IPS-NIHi7 (cell line): ENCODE measurements around the gene FAM83F.

ENCODE experiments used
- DNase-seq: peaks from one replicate; pipeline ENCODE4 v3.0.0; 2012; ENCODE audit warnings: mixed read lengths; ENCODE audit errors: extremely low spot score

The FAM83F gene

GRCh38 chr22:40065981-40066380 lies 71.2 kb downstream of the FAM83F start:
- DNase-seq = no peak

GRCh38 chr22:40067639-40068038 lies 72.9 kb downstream of the FAM83F start:
- DNase-seq = no peak

GRCh38 chr22:40070701-40071100 lies 75.9 kb downstream of the FAM83F start:
- DNase-seq = no peak

- DNase-seq = no peak
Observed at GRCh38 chr22:40071720-40072119, 77.0 kb downstream of the FAM83F start.

GRCh38 chr22:40076702-40077645 lies 82.2 kb downstream of the FAM83F start:
- DNase-seq = no peak

GRCh38 chr22:40077646-40078016 lies 82.9 kb downstream of the FAM83F start:
- DNase-seq = no peak

- no peak for DNase-seq
Observed at GRCh38 chr22:40081662-40082061, 86.9 kb downstream of the FAM83F start.

GRCh38 chr22:40082184-40082583 lies 87.4 kb downstream of the FAM83F start:
- no peak for DNase-seq

GRCh38 chr22:40083794-40084193 lies 89.0 kb downstream of the FAM83F start:
- no peak for DNase-seq

GRCh38 chr22:40084246-40084645 lies 89.5 kb downstream of the FAM83F start:
- DNase-seq = no peak

- no peak for DNase-seq
Observed at GRCh38 chr22:40088818-40089217, 94.1 kb downstream of the FAM83F start.
